AML-193 (cell line): ENCODE results near the gene GLG1.
"Not testable (repeated sequence)": the region's sequence is repeated elsewhere in the genome, so short reads cannot be mapped to it uniquely, and the experiment has no call there.

Source experiments
- DNase-seq, 2 experiments: peaks; one replicate each; lab custom pipeline; 2025; lab: John Stamatoyannopoulos, UW

GLG1 gene

DNA sequence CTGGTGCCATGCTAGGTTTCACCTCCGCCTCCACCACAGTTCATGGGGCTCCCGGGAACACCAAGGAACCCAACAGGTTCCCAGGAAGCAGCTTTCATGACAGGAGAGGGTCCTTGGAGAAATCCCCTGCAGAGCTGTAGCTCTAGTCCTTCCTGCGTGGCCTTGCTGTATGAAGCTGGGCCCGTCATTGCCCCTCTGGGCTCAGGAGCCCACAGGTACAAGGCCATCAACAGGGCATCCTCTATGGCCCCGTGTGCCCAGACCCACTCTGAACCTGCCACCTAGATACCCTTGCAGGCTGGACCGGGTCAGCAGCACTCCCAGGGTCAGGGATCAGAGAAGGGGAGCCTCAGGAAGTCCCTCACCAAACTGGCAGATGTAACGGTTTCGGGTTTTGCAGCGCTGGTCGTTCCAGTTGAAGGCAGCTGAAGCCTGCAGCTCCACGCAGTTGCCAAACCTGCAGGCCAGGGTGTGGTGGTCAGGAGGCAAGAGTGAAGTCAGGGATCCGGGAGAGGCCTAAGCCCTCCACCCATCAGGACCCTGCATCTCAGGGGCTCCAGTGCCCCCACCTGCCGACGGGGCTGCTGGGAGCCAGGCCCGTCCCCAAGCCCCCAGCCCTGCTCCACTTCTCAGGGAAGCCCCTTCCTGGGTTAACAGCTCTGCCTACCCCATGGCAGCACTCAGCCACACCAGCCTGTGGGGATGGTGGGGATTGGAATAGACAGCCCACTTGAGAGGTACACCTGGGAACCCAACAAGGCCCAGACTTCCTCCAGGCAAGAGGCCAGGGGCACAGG lies 197.5 kb downstream of the GLG1 start:
- not testable (repeated sequence) for DNase-seq

DNA sequence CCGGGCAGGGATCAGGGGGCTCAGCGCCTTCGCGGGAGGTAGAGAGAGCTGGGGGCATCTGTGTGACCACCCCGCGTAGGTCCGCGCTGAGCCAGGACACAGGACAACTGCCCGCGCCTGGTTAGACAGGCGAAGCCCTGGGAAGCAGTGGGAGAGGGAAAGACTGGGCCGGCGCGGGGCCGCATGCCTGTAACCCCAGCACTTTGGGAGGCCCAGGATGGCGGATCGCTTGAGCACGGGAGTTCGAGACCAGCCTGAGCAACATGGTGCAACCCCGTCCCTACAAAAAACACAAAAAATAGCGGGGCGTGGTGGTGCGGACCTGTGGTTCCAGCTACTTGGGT lies 199.6 kb downstream of the GLG1 start:
- DNase-seq, result not testable (repeated sequence)

DNA sequence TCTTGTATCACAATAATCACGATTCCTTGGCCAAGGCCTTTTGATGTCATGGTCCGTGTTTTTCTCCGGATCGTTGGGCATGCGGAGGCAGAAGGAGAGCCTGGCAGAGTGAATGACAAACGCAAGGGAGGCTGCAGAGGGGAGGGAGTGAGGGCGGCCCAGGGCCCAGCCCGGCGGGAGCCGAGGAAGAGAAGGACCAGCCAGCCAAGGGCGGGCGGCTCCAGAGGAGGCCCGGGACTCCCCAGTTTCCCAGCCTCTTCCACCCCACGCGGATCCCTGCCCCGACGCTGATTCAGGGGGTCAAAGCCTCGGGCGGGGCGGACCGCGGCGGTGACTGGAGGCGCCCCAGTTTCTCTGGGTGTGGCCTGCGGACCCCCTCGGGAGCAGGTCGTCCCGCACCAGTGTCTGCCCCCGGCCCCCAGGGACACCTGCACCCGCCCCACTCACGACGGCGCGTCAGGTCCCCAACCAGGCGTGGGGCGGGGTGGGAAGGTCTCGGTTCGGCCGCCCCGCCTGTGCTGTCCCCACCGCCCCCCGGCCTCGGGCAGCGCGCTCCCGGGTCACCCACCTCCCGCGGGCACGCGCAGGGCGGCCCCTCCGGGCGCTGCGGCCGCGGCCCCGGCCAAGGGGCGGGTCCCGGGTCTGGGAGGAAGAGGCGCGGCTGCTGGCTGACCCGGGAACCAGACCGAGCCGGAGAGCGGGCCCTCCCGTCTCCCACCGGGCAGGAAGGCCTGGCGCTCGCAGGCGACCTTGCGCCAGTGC lies 200.1 kb downstream of the GLG1 start:
- not testable (repeated sequence) for DNase-seq

DNA sequence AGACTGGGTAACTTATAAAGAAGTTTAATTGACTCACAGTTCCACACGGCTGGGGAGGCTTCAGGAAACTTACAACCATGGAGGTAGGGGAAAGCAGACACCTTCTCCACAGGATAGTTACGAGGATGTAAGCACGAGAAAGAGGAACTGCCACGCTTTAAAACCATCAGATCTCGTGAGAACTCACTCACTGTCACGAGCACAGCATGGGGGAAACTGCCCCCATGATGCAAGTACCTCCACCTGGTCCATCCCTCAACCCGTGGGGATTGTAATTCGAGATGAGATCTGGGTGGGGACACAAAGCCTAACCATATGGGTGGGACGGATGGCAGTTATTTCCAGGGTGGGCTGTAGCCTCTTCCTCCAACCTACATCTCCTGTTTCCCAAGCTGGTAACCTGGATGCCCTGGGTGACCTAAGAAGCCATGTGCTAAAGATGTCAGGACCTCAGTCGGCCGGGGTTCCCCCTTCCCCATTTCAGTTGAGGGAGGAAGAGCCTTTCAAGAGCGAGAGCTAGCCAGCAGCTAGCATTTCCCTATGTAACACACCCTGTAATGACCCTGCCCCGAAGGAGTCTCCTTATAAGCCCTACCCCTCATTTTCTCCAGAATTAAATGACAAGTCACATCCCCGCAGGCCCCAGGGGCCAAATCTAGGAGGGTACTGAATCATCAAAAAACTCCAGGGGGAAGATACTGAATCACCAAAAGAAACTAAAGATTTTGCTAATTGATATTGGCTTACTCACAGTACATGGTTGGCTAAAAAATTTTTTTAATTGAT lies 202.6 kb downstream of the GLG1 start:
- DNase-seq, result not testable (repeated sequence)

DNA sequence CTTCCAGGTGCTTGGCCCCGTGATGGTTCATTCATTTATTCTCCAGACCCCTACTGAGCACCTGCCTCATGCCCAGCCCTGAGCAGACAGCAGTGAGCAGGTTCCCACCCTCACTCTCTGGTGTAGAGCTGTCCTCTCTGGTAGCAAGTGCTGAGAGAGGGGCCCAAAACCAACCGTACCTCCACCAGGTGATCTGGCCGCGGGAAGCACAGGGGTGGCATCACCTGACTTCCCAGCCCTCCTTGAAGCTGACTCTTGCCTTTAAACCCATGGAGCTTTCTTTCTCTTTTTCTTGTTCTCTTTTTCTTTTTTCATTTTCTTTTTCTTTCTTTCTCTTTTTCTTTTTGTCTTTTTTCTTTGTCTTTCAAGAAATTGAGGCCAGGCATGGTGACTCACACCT lies 206.7 kb downstream of the GLG1 start:
- DNase-seq, result not testable (repeated sequence)

- DNase-seq, result not testable (repeated sequence)
Measured at GRCh38 chr16:74398212-74398895, 208.6 kb downstream of the GLG1 start.
